WI38 (cell line): ENCODE measurements around the gene SAMD8.

Source experiments
- H3K4me3 ChIP-seq: 2 replicates; pipeline ENCODE4 v1.5.1; 2011; ENCODE audit warnings: low read depth, mild to moderate bottlenecking, control low read depth, low read length
- TF ChIP-seq, protein P1 (sequence below): IDR thresholded peaks from 2 replicates; pipeline ENCODE4 v1.5.1; 2012; ENCODE audit warnings: low read depth, mild to moderate bottlenecking, control low read depth, low read length

Gene SAMD8

DNA sequence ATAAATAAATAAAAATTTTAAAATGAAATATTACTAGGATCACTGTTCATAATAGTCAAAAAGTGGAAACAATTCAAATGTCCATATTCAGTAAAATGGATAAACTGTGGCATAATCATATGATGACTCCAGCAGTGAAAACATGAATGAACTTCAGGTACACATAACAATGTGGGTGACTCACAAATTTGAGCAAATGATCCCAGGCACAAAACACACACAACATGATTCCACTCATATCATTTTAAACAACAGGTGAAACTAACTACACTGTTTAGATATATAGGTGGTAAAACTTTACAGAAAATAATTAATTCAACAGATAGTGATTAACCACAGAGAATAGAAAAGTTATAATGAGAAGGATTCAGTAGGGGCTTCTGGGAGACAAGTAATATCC, 14.7 kb upstream of the SAMD8 start:
- TF ChIP-seq, protein P1, sequence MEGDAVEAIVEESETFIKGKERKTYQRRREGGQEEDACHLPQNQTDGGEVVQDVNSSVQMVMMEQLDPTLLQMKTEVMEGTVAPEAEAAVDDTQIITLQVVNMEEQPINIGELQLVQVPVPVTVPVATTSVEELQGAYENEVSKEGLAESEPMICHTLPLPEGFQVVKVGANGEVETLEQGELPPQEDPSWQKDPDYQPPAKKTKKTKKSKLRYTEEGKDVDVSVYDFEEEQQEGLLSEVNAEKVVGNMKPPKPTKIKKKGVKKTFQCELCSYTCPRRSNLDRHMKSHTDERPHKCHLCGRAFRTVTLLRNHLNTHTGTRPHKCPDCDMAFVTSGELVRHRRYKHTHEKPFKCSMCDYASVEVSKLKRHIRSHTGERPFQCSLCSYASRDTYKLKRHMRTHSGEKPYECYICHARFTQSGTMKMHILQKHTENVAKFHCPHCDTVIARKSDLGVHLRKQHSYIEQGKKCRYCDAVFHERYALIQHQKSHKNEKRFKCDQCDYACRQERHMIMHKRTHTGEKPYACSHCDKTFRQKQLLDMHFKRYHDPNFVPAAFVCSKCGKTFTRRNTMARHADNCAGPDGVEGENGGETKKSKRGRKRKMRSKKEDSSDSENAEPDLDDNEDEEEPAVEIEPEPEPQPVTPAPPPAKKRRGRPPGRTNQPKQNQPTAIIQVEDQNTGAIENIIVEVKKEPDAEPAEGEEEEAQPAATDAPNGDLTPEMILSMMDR = no peak
- H3K4me3 ChIP-seq = no peak overlapping the region

DNA sequence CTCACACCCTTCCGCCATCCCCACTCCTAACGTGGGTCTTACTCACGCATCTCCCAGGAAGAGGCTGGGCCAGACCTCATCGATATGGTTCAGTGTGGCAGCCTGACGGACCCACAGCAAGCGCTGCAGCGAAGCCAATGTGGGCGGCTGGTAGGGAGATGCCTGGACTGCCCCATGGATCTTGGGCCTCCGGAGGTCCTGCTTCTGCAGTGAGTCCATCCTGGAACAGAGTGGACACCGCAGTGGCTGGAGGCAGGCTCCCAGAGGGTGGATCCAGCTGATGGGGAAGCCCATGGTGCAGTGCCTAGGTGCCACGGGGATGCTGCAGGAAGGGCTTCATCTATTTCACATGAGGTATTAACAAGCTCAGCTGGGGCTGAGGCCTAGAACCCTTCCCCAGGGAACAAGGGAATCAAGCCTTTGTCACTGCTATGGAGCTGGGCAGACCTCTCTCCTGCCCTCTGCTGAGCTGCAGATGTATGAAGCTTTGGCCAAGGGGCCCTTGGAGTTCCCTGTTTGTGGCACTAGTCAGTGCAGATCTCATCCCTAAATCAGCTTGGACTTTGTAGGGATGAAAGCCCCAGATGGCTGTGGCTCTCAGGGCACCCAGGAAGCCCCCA, 13.7 kb upstream of the SAMD8 start:
- H3K4me3 ChIP-seq = no peak overlapping the region
- TF ChIP-seq, protein P1 = peak; percentile 26

GRCh38 chr10:75098902-75099673, 12.4 kb upstream of the SAMD8 start:
- TF ChIP-seq, protein P1 = no peak
- no peak overlapping the region for H3K4me3 ChIP-seq

DNA sequence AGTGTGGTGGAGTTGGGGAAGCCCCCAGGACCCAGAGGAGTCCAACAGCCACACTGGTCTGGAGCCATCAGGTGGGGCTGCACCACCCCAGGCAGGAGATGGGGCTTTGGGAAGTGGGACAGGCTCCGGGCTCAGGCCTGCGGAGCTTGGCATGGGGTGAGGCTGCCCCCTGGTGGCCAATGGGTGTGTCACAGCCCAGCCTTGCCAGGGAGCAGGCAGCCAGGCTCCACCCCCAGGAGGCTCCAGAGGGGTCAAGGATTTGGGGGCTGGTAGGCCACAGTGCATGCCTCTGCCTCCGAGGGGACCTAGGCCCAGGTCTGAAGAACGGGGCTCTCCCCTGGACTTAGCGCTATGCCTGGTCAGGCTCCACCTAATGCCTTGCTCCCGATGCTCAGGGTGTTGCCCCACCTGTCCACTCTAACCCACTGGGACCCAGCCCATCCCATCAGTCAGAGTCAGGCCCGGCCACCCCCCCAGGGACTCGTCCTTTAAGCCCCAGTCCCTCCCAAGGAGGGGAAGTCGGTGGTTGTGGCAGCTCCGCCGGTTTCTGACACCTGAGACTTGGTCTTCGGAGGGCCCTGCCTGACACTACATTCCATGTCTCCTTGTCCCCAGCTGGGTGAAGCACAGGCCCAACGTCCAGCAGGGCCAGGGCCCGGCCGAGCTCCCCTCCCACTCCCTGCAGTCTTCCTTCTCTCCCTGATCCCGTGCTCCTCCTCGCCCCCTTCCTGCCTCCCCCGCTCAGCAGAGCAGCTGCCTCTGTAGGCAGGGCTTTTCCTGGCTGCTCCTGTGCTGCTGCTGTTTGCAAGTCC, 11.3 kb upstream of the SAMD8 start:
- no peak overlapping the region for H3K4me3 ChIP-seq
- TF ChIP-seq, protein P1 = peak; percentile 87

DNA sequence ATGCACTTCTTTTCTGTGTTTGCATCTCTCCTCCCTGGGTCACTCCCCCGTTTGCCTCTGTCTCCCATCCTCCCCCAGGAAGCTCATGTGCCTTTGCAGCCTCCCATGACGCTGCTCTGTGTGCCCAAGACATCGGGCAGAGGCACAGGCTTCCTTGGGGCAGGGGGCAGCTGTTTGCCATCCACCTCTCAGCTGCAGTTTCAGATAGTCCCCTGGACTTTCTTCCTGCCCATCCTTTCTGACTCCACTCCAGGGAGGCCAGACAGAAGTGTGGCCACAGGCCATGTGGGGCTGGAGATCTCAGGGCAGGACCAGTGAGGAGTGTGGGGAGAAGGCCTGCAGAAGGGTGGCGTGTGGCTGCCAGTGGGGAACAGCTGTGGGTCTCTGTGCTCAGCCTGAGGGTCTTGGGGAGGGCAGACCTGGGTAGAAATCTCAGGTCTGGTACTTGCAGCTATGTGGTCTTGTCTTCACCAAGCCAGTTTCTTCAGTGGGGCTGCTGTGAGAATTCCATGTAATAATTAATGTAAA, 10.6 kb upstream of the SAMD8 start:
- H3K4me3 ChIP-seq = no peak overlapping the region
- TF ChIP-seq, protein P1 = no peak

DNA sequence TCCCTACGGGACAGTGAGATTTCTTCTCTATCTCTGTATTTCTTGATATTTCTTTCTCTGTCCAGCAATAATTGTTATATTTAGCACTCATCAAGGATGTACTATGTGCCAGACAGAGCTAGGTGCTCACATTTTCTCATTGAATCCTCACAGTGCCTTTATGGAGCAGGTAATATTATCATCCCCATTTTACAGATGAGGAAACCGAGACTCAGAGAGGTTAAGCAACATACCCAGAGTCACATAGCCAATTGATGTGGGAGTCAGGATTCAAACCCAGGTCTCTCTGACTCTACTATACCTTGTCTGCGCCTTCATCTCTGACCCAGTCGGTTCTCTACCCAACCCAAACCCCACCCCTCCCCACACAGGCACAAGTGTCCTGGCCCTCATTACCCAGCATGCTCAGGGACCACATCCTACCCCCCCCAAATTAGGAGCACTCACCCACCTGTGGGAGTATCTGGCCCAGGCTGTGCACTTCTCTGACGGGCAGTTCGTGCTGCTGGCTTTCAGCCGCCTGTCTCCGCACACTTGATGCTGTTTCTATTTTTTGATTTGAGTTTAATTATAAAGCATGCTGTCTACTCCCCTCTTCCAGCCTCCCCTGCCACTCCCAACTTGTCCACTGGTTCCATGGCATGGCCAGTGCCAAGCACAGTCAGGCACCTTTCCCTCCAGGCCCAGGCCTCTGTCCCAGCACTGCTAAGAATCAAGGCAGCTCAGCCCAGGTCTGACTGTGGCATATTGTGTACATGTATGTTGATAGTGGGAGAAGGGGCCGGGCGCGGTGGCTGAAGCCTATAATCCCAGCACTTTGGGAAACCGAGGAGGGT, 9.8 kb upstream of the SAMD8 start:
- TF ChIP-seq, protein P1 = no peak
- no peak overlapping the region for H3K4me3 ChIP-seq
